Measurements from ENCODE around the gene RASEF. TPM values are rescaled to one million over a fixed set of nuclear protein-coding genes. Genes with fewer than 3 reads are reported as not detected.
A peak's percentile ranks its signal among the peaks of the same experiment; 100 is the strongest.

The RASEF gene
- total and polyA plus RNA-seq, 4 donors: 0.06 to 2.0 (median 0.14) TPM

DNA sequence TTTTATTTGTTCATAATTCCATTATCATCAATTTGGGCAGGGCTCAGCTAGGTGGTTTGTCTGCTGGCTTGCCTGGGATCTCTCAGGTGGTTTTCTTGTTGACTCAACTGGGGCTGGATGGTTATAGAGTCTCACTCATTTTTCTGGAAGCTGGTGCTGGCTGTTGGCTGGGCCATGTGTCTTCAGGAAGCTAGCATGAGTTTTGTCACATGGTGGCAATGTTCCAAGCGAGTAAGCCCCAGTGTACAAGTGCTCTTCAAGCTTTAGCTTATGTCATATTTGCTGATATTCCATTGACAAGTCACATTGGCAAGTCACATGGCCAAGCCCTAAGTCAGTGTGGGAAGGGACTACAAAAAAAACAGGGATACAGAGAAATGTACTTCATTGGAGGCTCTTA, 2.3 kb upstream of the RASEF start:
- Histone ChIP-seq H3K9me3 (ENCODE audit: control insufficient read depth, low read length) (peaks cover 5% of the 10 kb centered on the region), H3K27ac (ENCODE audit: low read depth in 1 of 2, low read length in 2 of 2) (no peak overlapping the region), H3K27me3 (ENCODE audit: control insufficient read depth in 1 of 2, insufficient read depth in 2 of 2, low read length in 1 of 2) (peaks cover 0 to 3% of the 10 kb centered on the region in 2 donors), H3K36me3 (ENCODE audit: control insufficient read depth in 1 of 2, insufficient read depth in 2 of 2, low read length in 1 of 2) (no peaks in the 10 kb centered on the region), H3K4me3 (ENCODE audit: low read length in 2 of 2) (no peak overlapping the region), H3K4me1 (ENCODE audit: control insufficient read depth in 1 of 2, insufficient read depth in 2 of 2, low read length in 2 of 2) (no peaks in the 10 kb centered on the region)
- 90 to 97% methylated on average over 1 of the region's 1 CpG for WGBS, 2 donors
- DNase-seq (no peak), ATAC-seq (ENCODE audit: low FRiP score) (no peak)
- intact Hi-C loops (cut with DNase I): no loop called here

GRCh38 chr9:83061990-83062650, 822 bp downstream of the RASEF start:
- no peak overlapping the region for H3K27ac ChIP-seq (ENCODE audit: low read depth in 1 of 2, low read length in 2 of 2)
- no peak overlapping the region for H3K4me3 ChIP-seq (ENCODE audit: low read length in 2 of 2)
- intact Hi-C loops (cut with DNase I): no loop called here
- peaks cover 5% of the 10 kb centered on the region for H3K9me3 ChIP-seq (ENCODE audit: control insufficient read depth, low read length)
- H3K4me1 ChIP-seq (ENCODE audit: control insufficient read depth in 1 of 2, insufficient read depth in 2 of 2, low read length in 2 of 2): no peaks in the 10 kb centered on the region
- 1% methylated on average over 50 to 53 of the region's 53 CpGs for WGBS, 2 donors
- H3K27me3 ChIP-seq (ENCODE audit: control insufficient read depth in 1 of 2, insufficient read depth in 2 of 2, low read length in 1 of 2): peaks cover 0 to 3% of the 10 kb centered on the region in 2 donors
- H3K36me3 ChIP-seq (ENCODE audit: control insufficient read depth in 1 of 2, insufficient read depth in 2 of 2, low read length in 1 of 2): no peaks in the 10 kb centered on the region
- ATAC-seq (ENCODE audit: low FRiP score): peak; percentile 28
- DNase-seq: peak in 1 of 2 donors; percentile 74

DNA sequence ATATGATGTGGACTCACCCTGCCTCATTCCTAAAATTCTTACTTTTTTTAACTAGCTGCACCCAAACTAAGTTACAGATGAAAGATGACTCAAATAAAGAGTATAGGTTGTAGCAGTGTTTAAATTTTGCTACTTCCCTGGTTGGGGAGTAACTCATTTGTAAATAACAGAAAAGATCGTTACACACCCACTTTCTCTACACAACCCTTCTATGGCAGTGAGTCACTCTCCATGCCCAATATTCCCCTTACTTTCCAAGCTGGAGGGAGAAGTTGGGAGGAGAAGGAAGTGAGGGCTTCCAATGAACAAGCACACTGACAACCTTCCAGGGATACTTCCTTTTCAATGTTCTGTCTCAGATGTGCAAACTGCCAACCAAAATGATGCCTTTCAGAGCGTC, 1.9 kb downstream of the RASEF start:
- no peak for DNase-seq
- 59 to 63% methylated on average over 2 of the region's 2 CpGs for WGBS, 2 donors
- Histone ChIP-seq H3K9me3 (ENCODE audit: control insufficient read depth, low read length) (peaks cover 5% of the 10 kb centered on the region), H3K4me3 (ENCODE audit: low read length in 2 of 2) (no peak overlapping the region), H3K27me3 (ENCODE audit: control insufficient read depth in 1 of 2, insufficient read depth in 2 of 2, low read length in 1 of 2) (peaks cover 0 to 3% of the 10 kb centered on the region in 2 donors), H3K4me1 (ENCODE audit: control insufficient read depth in 1 of 2, insufficient read depth in 2 of 2, low read length in 2 of 2) (no peaks in the 10 kb centered on the region), H3K36me3 (ENCODE audit: control insufficient read depth in 1 of 2, insufficient read depth in 2 of 2, low read length in 1 of 2) (no peaks in the 10 kb centered on the region), H3K27ac (ENCODE audit: low read depth in 1 of 2, low read length in 2 of 2) (no peak overlapping the region)
- ATAC-seq (ENCODE audit: low FRiP score): no peak
- intact Hi-C loops (cut with DNase I): no loop called here

GRCh38 chr9:83060556-83060955, 2.4 kb downstream of the RASEF start:
- no peak for ATAC-seq (ENCODE audit: low FRiP score)
- Histone ChIP-seq H3K9me3 (ENCODE audit: control insufficient read depth, low read length) (peaks cover 4% of the 10 kb centered on the region), H3K4me1 (ENCODE audit: control insufficient read depth in 1 of 2, insufficient read depth in 2 of 2, low read length in 2 of 2) (no peaks in the 10 kb centered on the region), H3K4me3 (ENCODE audit: low read length in 2 of 2) (no peak overlapping the region), H3K27ac (ENCODE audit: low read depth in 1 of 2, low read length in 2 of 2) (no peak overlapping the region), H3K27me3 (ENCODE audit: control insufficient read depth in 1 of 2, insufficient read depth in 2 of 2, low read length in 1 of 2) (peaks cover 0 to 3% of the 10 kb centered on the region in 2 donors), H3K36me3 (ENCODE audit: control insufficient read depth in 1 of 2, insufficient read depth in 2 of 2, low read length in 1 of 2) (no peaks in the 10 kb centered on the region)
- DNase-seq: no peak
- 93 to 96% methylated on average over 3 of the region's 3 CpGs for WGBS, 2 donors
- intact Hi-C loops (cut with DNase I): no loop called here

DNA sequence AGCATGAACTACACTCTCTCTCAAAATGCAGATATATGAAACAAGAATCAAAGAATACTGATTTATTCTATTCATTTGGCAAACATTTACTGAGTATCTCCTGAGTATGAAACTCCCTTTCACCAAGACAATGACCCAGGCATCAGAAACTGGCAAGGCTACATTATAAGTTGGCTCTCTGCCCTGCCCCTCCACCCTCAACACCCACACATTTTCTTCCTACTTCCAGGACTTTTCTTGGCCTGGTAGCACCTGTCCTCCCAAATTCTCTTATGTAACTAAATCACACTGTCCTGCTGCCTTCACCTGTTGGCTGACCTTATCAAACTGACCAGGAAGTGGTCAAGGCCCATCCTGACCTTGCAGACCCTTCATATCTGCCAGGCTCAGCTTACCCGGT, 3.5 kb downstream of the RASEF start:
- H3K4me1 ChIP-seq (ENCODE audit: control insufficient read depth in 1 of 2, insufficient read depth in 2 of 2, low read length in 2 of 2): no peaks in the 10 kb centered on the region
- ATAC-seq (ENCODE audit: low FRiP score): no peak
- peaks cover 0 to 3% of the 10 kb centered on the region in 2 donors for H3K27me3 ChIP-seq (ENCODE audit: control insufficient read depth in 1 of 2, insufficient read depth in 2 of 2, low read length in 1 of 2)
- WGBS, 2 donors: 93 to 95% methylated on average over 1 of the region's 1 CpG
- intact Hi-C loops (cut with DNase I): no loop called here
- DNase-seq: no peak
- no peak overlapping the region for H3K27ac ChIP-seq (ENCODE audit: low read depth in 1 of 2, low read length in 2 of 2)
- no peaks in the 10 kb centered on the region for H3K36me3 ChIP-seq (ENCODE audit: control insufficient read depth in 1 of 2, insufficient read depth in 2 of 2, low read length in 1 of 2)
- no peaks in the 10 kb centered on the region for H3K9me3 ChIP-seq (ENCODE audit: control insufficient read depth, low read length)
- no peak overlapping the region for H3K4me3 ChIP-seq (ENCODE audit: low read length in 2 of 2)

DNA sequence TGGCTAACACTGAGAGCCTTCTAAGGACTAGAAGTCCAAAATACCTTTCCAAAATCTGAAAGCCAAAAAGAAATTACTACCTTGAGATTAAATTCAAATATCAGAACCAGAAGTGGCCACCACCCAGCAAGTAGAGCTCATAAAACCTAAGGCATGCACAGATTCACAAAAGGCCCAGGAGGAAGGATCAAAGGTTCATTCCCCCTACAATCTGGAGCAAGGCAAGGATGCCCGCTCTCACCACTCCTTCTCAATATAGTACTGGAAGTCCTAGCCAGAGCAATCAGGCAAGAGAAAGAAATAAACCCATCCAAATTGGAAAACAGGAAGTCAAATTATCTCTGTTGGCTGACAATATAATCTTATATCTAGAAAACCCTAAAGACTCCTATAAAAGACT, 6.0 kb downstream of the RASEF start:
- intact Hi-C loops (cut with DNase I): no loop called here
- Histone ChIP-seq H3K27ac (ENCODE audit: low read depth in 1 of 2, low read length in 2 of 2) (no peak overlapping the region), H3K36me3 (ENCODE audit: control insufficient read depth in 1 of 2, insufficient read depth in 2 of 2, low read length in 1 of 2) (no peaks in the 10 kb centered on the region), H3K4me3 (ENCODE audit: low read length in 2 of 2) (no peak overlapping the region), H3K27me3 (ENCODE audit: control insufficient read depth in 1 of 2, insufficient read depth in 2 of 2, low read length in 1 of 2) (peaks cover 0 to 3% of the 10 kb centered on the region in 2 donors), H3K9me3 (ENCODE audit: control insufficient read depth, low read length) (no peaks in the 10 kb centered on the region), H3K4me1 (ENCODE audit: control insufficient read depth in 1 of 2, insufficient read depth in 2 of 2, low read length in 2 of 2) (no peaks in the 10 kb centered on the region)
- DNase-seq (no peak), ATAC-seq (ENCODE audit: low FRiP score) (no peak)
- WGBS, 2 donors: 96 to 100% methylated on average over 1 of the region's 1 CpG

- DNase-seq (no peak), ATAC-seq (ENCODE audit: low FRiP score) (no peak)
- intact Hi-C loops (cut with DNase I): no loop called here
- no peaks in the 10 kb centered on the region for H3K4me1 ChIP-seq (ENCODE audit: control insufficient read depth in 1 of 2, insufficient read depth in 2 of 2, low read length in 2 of 2)
- no peak overlapping the region for H3K27ac ChIP-seq (ENCODE audit: low read depth in 1 of 2, low read length in 2 of 2)
- H3K4me3 ChIP-seq (ENCODE audit: low read length in 2 of 2): no peak overlapping the region
- WGBS, 2 donors: 86 to 90% methylated on average over 2 of the region's 2 CpGs
- peaks cover 0 to 2% of the 10 kb centered on the region in 2 donors for H3K27me3 ChIP-seq (ENCODE audit: control insufficient read depth in 1 of 2, insufficient read depth in 2 of 2, low read length in 1 of 2)
- no peaks in the 10 kb centered on the region for H3K9me3 ChIP-seq (ENCODE audit: control insufficient read depth, low read length)
- H3K36me3 ChIP-seq (ENCODE audit: control insufficient read depth in 1 of 2, insufficient read depth in 2 of 2, low read length in 1 of 2): no peaks in the 10 kb centered on the region
These were observed 6.8 kb downstream of the RASEF start for GRCh38 chr9:83056174-83056573.

GRCh38 chr9:83047839-83048775, 14.8 kb downstream of the RASEF start:
- Histone ChIP-seq H3K4me1 (ENCODE audit: control insufficient read depth in 1 of 2, insufficient read depth in 2 of 2, low read length in 2 of 2) (no peaks in the 10 kb centered on the region), H3K36me3 (ENCODE audit: control insufficient read depth in 1 of 2, insufficient read depth in 2 of 2, low read length in 1 of 2) (no peaks in the 10 kb centered on the region), H3K27me3 (ENCODE audit: control insufficient read depth in 1 of 2, insufficient read depth in 2 of 2, low read length in 1 of 2) (no peaks in the 10 kb centered on the region), H3K4me3 (ENCODE audit: low read length in 2 of 2) (no peak overlapping the region), H3K27ac (ENCODE audit: low read depth in 1 of 2, low read length in 2 of 2) (no peak overlapping the region), H3K9me3 (ENCODE audit: control insufficient read depth, low read length) (peaks cover 2% of the 10 kb centered on the region)
- DNase-seq (no peak), ATAC-seq (ENCODE audit: low FRiP score) (no peak)
- WGBS, 2 donors: 48 to 51% methylated on average over 11 of the region's 11 CpGs
- intact Hi-C loops (cut with DNase I): no loop called here

DNA sequence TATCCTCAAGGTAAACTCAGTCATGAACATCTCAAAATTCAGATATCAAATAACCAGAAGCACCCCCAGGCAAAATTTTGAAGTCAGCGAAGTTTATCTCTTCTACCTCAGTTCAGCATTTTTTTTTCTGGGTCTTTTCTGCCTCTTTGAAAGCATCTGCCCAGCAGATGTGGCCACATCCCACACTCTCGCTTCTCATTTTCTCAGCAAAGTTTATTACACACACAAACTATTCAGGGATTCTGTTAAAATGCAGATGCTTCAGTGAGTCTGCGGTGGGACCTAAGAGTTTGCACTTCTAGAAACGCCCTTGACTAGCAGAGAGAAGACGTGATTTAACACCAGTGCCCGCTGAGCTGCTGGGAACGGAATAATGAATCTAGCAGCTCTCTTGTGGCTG, 19.3 kb downstream of the RASEF start:
- Histone ChIP-seq H3K27me3 (ENCODE audit: control insufficient read depth in 1 of 2, insufficient read depth in 2 of 2, low read length in 1 of 2) (no peaks in the 10 kb centered on the region), H3K4me1 (ENCODE audit: control insufficient read depth in 1 of 2, insufficient read depth in 2 of 2, low read length in 2 of 2) (no peaks in the 10 kb centered on the region), H3K9me3 (ENCODE audit: control insufficient read depth, low read length) (no peaks in the 10 kb centered on the region), H3K36me3 (ENCODE audit: control insufficient read depth in 1 of 2, insufficient read depth in 2 of 2, low read length in 1 of 2) (no peaks in the 10 kb centered on the region), H3K27ac (ENCODE audit: low read depth in 1 of 2, low read length in 2 of 2) (no peak overlapping the region), H3K4me3 (ENCODE audit: low read length in 2 of 2) (no peak overlapping the region)
- ATAC-seq (ENCODE audit: low FRiP score): no peak
- intact Hi-C loops (cut with DNase I): no loop called here
- DNase-seq: no peak
- WGBS, 2 donors: 28 to 55% methylated on average over 7 of the region's 7 CpGs
